Keratinocyte (primary cell): ENCODE results near the gene LAMA2. TPM values are rescaled to one million over a fixed set of nuclear protein-coding genes. Genes with fewer than 3 reads are reported as not detected.

ENCODE experiments used
- DNase-seq: peaks from one replicate; pipeline ENCODE4 v3.0.0-alpha.2; 2011; ENCODE audit warnings: low read depth, missing footprints, low spot score
- FAIRE-seq: peaks from 2 replicates; lab custom pipeline; 2011; peaks lifted over from hg19 to GRCh38; lab: Jason Lieb, UNC
- H2AFZ ChIP-seq: 2 replicates; pipeline ENCODE4 v1.6.0; 2012; ENCODE audit warnings: low read length, control low read depth, inconsistent platforms; ENCODE audit not compliant: control insufficient read depth
- H3K27ac ChIP-seq: 2 replicates; pipeline ENCODE4 v1.5.1; 2011; ENCODE audit warnings: low read length; ENCODE audit not compliant: control insufficient read depth, insufficient read depth
- H3K27me3 ChIP-seq: 3 replicates; pipeline ENCODE4 v1.6.0; 2011; ENCODE audit warnings: low read length; ENCODE audit not compliant: control insufficient read depth, insufficient read depth; ENCODE audit errors: extremely low read depth
- H3K36me3 ChIP-seq, 2 experiments: 2 replicates in 1 of 2; 3 replicates in 1 of 2; pipeline ENCODE4 v1.5.1; 2011; ENCODE audit warnings: low read length in 2 of 2, mild to moderate bottlenecking in 1 of 2; ENCODE audit not compliant: control insufficient read depth in 2 of 2, insufficient read depth in 2 of 2; ENCODE audit errors: extremely low read depth in 1 of 2
- H3K4me1 ChIP-seq: 3 replicates; pipeline ENCODE4 v1.5.1; 2011; ENCODE audit warnings: low read length; ENCODE audit not compliant: control insufficient read depth, insufficient read depth; ENCODE audit errors: extremely low read depth
- H3K4me2 ChIP-seq: 3 replicates; pipeline ENCODE4 v1.6.0; 2011; ENCODE audit warnings: low read depth, low read length; ENCODE audit not compliant: control insufficient read depth, insufficient read depth; ENCODE audit errors: extremely low read depth
- H3K4me3 ChIP-seq, 3 experiments: fragments of 200-600 bp in 1 of 3; sonication (generic) in 1 of 3; 2 replicates in 2 of 3; 3 replicates in 1 of 3; pipeline ENCODE4 v1.5.1; 2011 to 2016; ENCODE audit warnings: low read length in 3 of 3, mild to moderate bottlenecking in 3 of 3, control low read depth in 2 of 3, inconsistent platforms in 1 of 3, low read depth in 1 of 3, mixed read lengths in 1 of 3, mixed run types in 1 of 3, moderate library complexity in 1 of 3; ENCODE audit not compliant: control insufficient read depth in 2 of 3, insufficient read depth in 2 of 3; ENCODE audit errors: extremely low read depth in 1 of 3
- H3K79me2 ChIP-seq: 2 replicates; pipeline ENCODE4 v1.6.0; 2012; ENCODE audit warnings: low read length; ENCODE audit not compliant: control insufficient read depth, insufficient read depth
- H3K9ac ChIP-seq: 3 replicates; pipeline ENCODE4 v1.6.0; 2011; ENCODE audit warnings: low read length; ENCODE audit not compliant: control insufficient read depth, insufficient read depth; ENCODE audit errors: extremely low read depth
- H3K9me1 ChIP-seq: 3 replicates; pipeline ENCODE4 v1.6.0; 2011; ENCODE audit warnings: low read length; ENCODE audit not compliant: control insufficient read depth, insufficient read depth; ENCODE audit errors: extremely low read depth
- H3K9me3 ChIP-seq: 2 replicates; pipeline ENCODE4 v1.5.1; 2012; ENCODE audit warnings: low read depth, low read length; ENCODE audit not compliant: control insufficient read depth
- H4K20me1 ChIP-seq: 3 replicates; pipeline ENCODE4 v1.6.0; 2011; ENCODE audit warnings: low read length; ENCODE audit not compliant: control insufficient read depth, insufficient read depth; ENCODE audit errors: extremely low read depth
- EZH2 ChIP-seq: IDR thresholded peaks from one replicate; pipeline ENCODE4 v1.6.1; 2012; ENCODE audit warnings: inconsistent platforms, mild to moderate bottlenecking, low read length, moderate library complexity
- dilution Hi-C: fragments of 300-500 bp; cut with MboI; formaldehyde crosslinking; loops from one replicate; pipeline ENCODE4 v1.7.0; 2020; ENCODE audit warnings: low sequenced_read_pairs; ENCODE audit not compliant: extremely low pct_ligation_motif_present
- polyA plus RNA-seq, 5 experiments: library from polyadenylated mRNA; depleted of rRNA in 3 of 5; stranded (reverse) in 3 of 5; stranded (forward) in 1 of 5; unstranded in 1 of 5; fragments of >200 nt; gene quantifications; 1 replicate in 1 of 5; 2 replicates in 3 of 5; 3 replicates in 1 of 5; pipeline versions ENCODE4 v1.2.1 to v1.2.3, GENCODE V29; 2011 to 2012; ENCODE audit warnings: missing spikeins in 2 of 5, low read depth in 1 of 5, low replicate concordance in 1 of 5
- TF ChIP-seq, protein P1 (sequence below), 3 experiments: IDR thresholded peaks in 1 of 3; conservative IDR thresholded peaks in 1 of 3; optimal IDR thresholded peaks in 1 of 3; 2 replicates in 2 of 3; 3 replicates in 1 of 3; pipeline versions ENCODE3 to v1.5.1; 2011; ENCODE audit warnings: low read length in 3 of 3, mild to moderate bottlenecking in 3 of 3, moderate library complexity in 2 of 3, control low read depth in 1 of 3, inconsistent platforms in 1 of 3; ENCODE audit not compliant: insufficient read depth in 2 of 3; ENCODE audit errors: extremely low read depth in 1 of 3

The LAMA2 gene
- polyA plus RNA-seq, 1 donor (not counting 4 experiments of a cell fraction or from before 2014, with no cell fraction given) = 1.4 TPM

DNA sequence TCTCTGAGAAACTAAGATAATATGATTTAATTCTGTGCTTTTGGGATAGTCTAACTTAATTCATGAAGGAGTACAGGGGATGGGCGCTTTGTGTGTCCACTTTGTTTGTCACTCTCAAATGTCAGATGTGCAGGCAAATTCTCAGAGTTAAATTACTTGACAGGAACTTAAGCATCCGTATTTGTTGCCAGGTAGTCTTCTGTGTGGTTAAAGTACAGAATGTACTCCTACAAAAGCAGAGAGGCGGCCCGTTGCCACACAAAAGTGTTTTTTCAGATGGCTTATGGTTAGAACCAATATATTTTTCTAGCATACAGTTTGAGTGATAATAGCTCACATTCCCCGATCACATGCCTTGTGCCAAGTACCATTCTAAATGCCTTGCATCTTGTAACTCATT lies 234.4 kb downstream of the LAMA2 start:
- DNase-seq = no peak
- Histone ChIP-seq H3K9me3 (no peaks in the 10 kb centered on the region), H2AFZ (no peak overlapping the region), H3K27ac (no peak overlapping the region), H3K27me3 (no peaks in the 10 kb centered on the region), H4K20me1 (no peaks in the 10 kb centered on the region), H3K4me3 (no peak overlapping the region), H3K79me2 (no peaks in the 10 kb centered on the region), H3K9me1 (no peaks in the 10 kb centered on the region), H3K4me1 (no peaks in the 10 kb centered on the region), H3K36me3 (no peaks in the 10 kb centered on the region), H3K9ac (no peak overlapping the region), H3K4me2 (no peak overlapping the region)
- dilution Hi-C loops = no loop called here
- no peak for TF ChIP-seq EZH2
- TF ChIP-seq, protein P1, sequence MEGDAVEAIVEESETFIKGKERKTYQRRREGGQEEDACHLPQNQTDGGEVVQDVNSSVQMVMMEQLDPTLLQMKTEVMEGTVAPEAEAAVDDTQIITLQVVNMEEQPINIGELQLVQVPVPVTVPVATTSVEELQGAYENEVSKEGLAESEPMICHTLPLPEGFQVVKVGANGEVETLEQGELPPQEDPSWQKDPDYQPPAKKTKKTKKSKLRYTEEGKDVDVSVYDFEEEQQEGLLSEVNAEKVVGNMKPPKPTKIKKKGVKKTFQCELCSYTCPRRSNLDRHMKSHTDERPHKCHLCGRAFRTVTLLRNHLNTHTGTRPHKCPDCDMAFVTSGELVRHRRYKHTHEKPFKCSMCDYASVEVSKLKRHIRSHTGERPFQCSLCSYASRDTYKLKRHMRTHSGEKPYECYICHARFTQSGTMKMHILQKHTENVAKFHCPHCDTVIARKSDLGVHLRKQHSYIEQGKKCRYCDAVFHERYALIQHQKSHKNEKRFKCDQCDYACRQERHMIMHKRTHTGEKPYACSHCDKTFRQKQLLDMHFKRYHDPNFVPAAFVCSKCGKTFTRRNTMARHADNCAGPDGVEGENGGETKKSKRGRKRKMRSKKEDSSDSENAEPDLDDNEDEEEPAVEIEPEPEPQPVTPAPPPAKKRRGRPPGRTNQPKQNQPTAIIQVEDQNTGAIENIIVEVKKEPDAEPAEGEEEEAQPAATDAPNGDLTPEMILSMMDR (optimal IDR thresholded peaks at IDR 0.05 in 1 of 3, IDR thresholded peaks at IDR 0.05 in 1 of 3, conservative IDR thresholded peaks at IDR 0.05 in 1 of 3; ENCODE audit: extremely low read depth in 1 of 3, insufficient read depth in 2 of 3, low read length in 3 of 3) = no peak
- FAIRE-seq = no peak

DNA sequence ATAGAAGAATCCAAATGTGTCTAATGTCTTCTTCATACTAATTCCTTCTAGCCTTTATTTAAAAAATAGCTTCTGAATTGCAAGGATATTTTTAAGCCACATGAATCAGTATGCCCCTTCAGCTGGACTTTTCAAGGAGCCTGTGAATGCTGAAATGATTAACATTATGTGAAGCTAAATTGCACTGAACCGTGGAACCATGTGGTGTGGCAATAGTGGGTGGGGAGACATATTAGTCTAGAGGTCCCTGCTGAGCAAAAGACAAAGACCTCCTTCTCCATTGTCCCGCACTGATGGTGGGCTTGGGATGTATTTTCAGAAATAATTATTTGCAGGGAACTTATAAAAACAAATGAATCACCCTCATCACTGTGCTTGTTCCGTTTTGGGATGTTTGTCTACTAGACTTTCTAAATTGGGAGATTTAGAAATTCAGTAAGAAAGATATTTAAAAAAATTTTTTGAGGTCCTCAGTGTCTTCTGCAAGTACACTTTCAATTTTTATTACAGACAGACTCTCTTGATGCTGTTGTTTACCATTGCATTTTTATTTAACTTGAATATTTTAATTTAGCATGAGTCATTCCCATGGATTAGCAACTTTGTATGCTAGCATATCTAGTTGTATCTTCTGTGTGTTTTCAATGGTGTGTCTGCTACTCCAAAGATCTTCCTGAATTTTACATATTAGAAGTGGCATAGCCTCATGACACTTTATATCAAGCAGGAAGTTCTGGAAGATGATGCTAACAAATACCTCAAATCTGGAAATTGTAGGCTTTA lies 238.1 kb downstream of the LAMA2 start:
- TF ChIP-seq, protein P1 (optimal IDR thresholded peaks at IDR 0.05 in 1 of 3, IDR thresholded peaks at IDR 0.05 in 1 of 3, conservative IDR thresholded peaks at IDR 0.05 in 1 of 3; ENCODE audit: extremely low read depth in 1 of 3, insufficient read depth in 2 of 3, low read length in 3 of 3) = no peak
- TF ChIP-seq EZH2 = no peak
- dilution Hi-C loops = no loop called here
- Histone ChIP-seq H3K4me3 (no peak overlapping the region), H3K9me3 (no peaks in the 10 kb centered on the region), H3K9ac (no peak overlapping the region), H3K27ac (no peak overlapping the region), H3K4me2 (no peak overlapping the region), H3K27me3 (no peaks in the 10 kb centered on the region), H3K36me3 (no peaks in the 10 kb centered on the region), H2AFZ (no peak overlapping the region), H3K79me2 (no peaks in the 10 kb centered on the region), H4K20me1 (no peaks in the 10 kb centered on the region), H3K9me1 (no peaks in the 10 kb centered on the region), H3K4me1 (no peaks in the 10 kb centered on the region)
- DNase-seq = no peak
- FAIRE-seq = no peak
